Measurements from ENCODE around the gene KDM1A.
"Not testable (repeated sequence)": the region's sequence is repeated elsewhere in the genome, so short reads cannot be mapped to it uniquely, and the experiment has no call there.

The KDM1A gene
- total RNA-seq, result 117 to 154 (median 132) reads per million in 4 experiments

DNA sequence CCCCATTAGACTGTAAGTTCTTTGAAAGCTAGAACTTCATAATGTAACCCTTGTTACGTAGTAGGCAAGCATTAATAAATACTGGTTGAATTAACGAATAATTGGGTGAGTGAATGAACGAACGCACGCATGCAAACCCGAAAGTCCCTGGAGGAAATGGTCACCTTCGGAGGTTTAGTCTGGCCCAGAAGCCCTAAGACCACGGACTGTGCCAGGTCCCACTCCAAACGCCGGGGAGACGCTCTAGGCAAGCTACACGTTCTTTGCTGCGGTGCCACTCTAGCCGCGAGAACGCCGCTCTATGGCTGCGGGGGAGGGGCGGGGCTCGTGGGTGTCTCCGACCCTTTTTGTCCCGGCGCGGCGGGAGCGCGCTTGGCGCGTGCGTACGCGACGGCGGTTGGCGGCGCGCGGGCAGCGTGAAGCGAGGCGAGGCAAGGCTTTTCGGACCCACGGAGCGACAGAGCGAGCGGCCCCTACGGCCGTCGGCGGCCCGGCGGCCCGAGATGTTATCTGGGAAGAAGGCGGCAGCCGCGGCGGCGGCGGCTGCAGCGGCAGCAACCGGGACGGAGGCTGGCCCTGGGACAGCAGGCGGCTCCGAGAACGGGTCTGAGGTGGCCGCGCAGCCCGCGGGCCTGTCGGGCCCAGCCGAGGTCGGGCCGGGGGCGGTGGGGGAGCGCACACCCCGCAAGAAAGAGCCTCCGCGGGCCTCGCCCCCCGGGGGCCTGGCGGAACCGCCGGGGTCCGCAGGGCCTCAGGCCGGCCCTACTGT is at the start of gene KDM1A:
KDM1A (plus strand) TSS at position 375 of the 769 bp plus-strand sequence; CDS start at position 504, 129 bp downstream.
- DNase-seq, result peak; percentile 88

- no peak for DNase-seq
These were observed 49.2 kb upstream of the KDM1A start for GRCh38 chr1:22970096-22970495.

- no peak for DNase-seq
These were observed 48.1 kb upstream of the KDM1A start for GRCh38 chr1:22971161-22971560.

DNA sequence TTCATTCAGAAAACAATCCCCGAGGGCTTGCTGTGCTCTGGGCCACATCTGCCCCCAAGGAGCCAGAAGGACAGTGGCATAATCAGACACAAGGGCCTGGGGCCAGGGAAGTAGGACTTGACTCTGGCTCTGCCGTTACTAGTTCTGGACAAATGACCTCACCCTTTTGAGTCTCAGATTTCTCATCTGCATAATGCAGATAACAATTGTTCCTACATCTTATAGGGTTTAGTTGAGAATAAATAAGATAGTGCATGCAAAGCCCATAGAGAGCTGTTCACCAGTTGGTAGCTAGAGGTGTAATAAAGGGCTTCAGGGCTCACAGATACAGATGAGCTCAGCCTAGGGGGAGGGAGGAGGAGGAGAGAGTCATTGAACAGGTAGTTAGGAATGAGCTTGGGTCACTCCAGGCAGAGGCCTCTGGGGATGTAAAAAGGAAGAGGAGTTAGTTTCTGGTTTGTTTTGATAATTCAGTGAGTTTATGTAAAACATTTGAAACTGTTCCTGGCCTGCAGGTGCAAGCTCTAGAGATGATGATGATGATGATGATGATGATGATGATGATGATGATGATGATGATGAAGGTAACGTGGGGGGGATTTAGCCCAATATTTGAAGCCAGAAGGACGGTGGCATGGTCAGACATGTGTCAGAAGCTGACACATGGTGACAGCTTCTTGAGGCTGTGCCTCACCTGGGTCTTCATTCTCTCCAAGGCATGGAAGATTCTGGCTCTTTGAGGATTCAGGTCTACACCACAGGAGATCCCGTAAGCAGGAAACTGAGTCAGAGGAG is 47.5 kb upstream of the KDM1A start:
- DNase-seq, result no peak

DNA sequence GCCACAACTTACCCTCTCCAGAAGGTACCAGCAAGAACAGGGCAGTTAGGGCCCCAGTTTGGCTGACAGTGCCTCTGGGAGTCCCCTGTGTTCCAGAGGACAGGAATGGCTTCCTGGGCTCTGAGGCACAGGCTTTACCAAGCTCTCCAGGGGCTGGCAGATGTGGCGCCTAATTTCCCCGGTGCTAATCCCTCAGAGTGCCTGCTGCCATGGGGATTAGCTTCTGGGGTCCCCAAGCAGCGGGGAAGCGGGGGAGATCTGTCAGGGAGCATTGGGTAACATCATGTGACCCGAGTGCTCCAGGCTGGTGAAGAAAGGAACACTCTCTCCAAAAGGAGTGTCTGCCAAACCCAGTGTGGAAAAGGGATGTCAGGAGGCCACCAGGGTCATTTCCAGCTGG is 46.5 kb upstream of the KDM1A start, which contains the start of gene LACTBL1:
LACTBL1 (minus strand) TSS at position 107 of the 400 bp plus-strand sequence. CDS start 550 bp downstream, outside the sequence.
- no peak for DNase-seq

- DNase-seq, result no peak
These were observed 43.6 kb upstream of the KDM1A start for GRCh38 chr1:22975694-22976093.

- DNase-seq, result no peak
These were observed 43.2 kb upstream of the KDM1A start for GRCh38 chr1:22976127-22976460.

GRCh38 chr1:22976461-22977243 is 42.6 kb upstream of the KDM1A start:
- peak; percentile 10 for DNase-seq

DNA sequence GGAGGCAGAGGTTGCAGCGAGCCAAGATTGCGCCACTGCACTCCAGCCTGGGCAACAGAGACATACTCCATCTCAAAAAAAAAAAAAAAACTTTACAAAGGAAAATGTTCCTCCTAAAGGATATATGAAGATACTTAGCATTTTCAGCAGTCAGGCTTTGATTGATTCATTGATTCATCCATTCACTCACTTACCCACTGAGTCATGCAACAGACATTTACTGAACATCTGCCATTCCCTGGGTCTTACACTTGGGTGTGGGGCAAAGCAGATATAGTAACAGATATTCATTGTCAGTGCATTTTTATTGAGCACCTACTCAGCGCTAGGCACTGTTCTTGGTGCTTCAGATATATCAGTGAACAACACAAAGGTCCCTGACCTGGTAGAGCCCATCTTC is 41.0 kb upstream of the KDM1A start:
- no peak for DNase-seq

GRCh38 chr1:22980471-22980790 is 38.8 kb upstream of the KDM1A start:
- not testable (repeated sequence) for DNase-seq

DNA sequence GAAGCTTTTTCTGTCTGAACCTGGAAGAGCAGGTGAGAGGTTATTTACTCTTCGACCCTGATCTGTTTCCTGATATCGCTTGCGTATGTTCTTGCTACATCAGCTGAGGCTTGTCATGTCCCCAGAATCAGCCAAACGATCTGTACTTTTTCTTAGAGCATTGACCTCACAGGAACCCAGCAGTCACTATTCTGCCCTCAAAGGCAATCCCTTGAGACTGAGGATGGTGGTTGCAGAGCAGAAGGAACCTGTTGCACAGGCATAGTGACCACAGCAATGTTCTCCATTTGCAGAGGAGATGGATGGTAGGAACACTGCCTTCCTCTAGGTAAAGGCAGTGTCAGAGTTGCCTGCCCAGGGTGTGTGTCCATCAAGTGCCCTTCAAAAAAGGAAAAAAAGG is 35.3 kb upstream of the KDM1A start:
- no peak for DNase-seq

DNA sequence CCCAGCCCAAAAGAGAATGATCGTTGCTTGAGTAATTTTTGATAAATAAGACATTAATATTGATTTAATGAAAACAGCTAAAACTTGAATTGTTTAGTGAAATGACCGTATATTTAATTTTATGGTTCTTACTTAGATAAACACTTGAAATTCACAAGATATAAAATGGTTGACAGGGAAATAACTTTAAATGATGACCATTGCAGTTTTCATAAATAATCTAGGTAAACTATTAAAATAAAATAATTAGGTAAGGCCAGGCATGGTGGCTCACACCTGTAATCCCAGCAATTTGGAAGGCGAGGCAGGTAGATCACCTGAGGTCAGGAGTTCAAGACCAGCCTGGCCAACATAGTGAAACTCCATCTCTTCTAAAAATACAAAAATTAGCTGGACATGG is 26.9 kb upstream of the KDM1A start:
- not testable (repeated sequence) for DNase-seq

DNA sequence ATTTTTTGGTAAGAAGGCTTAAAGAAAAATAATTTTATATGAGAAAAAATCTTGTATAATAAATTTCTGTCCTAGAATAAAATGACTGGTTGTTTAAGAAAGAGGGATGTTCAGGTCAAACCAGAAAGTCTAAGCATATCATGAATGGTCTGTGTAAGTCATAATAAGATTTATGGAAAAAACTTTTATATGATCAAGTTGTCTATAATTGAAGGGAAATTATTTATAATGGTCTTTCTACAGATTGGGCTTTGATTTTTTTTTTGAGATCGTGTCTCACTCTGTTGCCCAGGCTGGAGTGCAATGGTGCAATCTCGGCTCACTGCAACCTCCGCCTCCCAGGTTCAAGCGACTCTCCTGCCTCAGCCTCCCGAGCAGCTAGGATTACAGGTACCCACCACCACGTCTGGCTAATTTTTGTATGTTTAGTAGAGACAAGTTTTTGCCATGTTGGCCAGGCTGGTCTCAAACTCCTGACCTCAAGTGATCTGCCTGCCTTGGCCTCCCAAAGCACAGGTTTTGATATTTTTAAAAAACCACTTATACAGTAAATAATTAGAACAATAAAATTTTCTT is 26.0 kb upstream of the KDM1A start:
- DNase-seq, result not testable (repeated sequence)

- DNase-seq, result no peak
These were observed 23.5 kb upstream of the KDM1A start for GRCh38 chr1:22995774-22996173.

DNA sequence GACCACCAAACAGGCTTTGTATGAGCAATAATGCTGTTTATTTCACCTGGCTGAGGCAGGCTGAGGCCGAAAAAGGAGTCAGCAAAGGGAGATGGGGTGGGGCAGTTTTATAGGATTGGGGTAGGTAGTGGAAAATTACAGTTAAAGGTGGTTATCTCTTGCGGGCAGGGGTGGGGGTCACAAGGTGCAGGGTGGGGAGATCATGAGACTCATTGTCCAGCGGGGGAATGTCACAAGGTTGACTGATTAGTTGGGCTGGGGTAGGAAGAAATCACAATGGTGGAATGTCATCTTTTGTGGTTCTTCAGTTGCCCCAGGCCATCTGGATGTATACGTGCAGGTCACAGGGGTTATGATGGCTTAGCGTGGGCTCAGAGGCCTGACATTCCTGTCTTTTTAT is 21.7 kb upstream of the KDM1A start:
- not testable (repeated sequence) for DNase-seq

DNA sequence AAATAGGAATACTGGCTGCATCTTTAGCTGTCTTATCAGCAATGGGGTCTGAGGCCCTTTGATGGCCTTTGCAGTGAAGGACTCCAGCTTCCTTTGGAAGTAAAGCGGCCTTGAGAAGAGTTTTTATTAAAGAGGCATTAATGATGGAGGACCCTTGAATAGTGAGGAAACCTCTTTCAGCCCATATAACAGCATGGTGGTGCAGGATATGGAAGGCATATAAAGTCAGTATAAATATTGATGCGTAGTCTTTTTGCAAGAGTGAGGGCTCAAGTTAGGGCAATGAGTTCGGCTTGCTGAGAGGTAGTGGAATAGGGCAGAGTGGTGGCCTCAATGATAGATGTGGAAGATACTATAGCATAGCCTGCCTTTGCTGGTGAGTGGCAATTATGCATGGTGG is 19.1 kb upstream of the KDM1A start:
- not testable (repeated sequence) for DNase-seq

DNA sequence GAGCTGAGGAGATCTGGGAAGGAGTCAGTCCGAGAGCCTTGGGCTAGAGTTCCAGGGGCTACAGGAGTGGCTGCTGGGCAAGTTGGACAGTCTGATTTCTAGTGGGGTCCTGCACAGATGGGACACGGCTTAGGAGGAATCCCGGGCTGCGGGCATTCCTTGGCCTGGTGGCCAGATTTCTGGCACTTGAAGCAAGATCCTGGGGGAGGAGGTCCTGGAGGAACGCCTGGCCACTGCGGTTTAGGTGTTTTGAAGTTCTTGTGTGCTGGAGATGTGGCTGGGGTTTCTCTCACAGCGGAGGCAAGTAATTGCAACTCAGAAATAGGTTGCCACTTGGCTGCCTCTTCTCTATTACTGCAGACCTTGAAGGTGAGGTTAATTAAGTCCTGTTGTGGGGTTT is 17.1 kb upstream of the KDM1A start:
- not testable (repeated sequence) for DNase-seq

GRCh38 chr1:23004112-23004511 is 15.2 kb upstream of the KDM1A start:
- no peak for DNase-seq

GRCh38 chr1:23004769-23005168 is 14.5 kb upstream of the KDM1A start:
- DNase-seq, result not testable (repeated sequence)

DNA sequence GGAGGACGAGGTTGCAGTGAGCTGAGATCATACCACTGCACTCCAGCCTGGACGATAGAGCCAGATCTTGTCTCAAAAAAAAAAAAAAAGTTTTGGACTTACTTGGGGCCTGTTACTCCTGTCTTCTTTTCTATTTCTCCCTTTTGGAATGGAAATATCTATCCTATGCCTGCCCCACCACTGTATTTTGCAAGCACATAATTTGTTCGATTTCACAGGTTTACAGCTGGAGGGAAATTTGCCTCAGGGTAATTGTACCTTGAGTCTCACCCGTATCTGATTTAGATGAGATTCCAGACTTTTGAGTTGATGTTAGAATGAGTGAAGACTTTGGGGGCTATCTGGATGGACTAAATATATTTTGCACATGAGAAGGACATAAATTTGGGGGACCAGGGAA is 12.2 kb upstream of the KDM1A start:
- DNase-seq, result no peak

GRCh38 chr1:23008901-23009300 is 10.4 kb upstream of the KDM1A start:
- no peak for DNase-seq

- not testable (repeated sequence) for DNase-seq
These were observed 9.2 kb upstream of the KDM1A start for GRCh38 chr1:23010025-23010424.

DNA sequence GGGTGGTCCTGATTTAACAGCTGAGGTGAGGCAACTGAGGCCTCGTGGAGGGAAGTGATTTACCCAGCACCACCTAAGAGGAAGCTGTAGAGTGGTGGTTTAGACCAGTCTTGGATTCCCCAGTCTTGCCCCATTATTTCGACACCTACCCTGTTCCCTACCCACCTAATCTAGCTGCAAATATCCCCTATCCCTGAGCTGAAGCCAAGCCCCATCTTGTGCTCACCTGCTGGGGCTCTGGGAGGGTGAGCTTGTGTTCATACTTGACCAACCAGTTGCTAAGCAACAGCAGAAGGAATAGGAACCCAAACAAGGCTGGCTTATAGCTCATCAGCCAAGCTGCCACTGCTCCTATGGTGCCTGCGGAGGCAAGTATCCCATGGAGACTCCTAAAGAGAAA is 5.6 kb upstream of the KDM1A start:
- no peak for DNase-seq
